HG03097 (cell line): ENCODE results near the gene EVA1A.
"Not testable (repeated sequence)": the region's sequence is repeated elsewhere in the genome, so short reads cannot be mapped to it uniquely, and the experiment has no call there.

ENCODE experiments used
- ATAC-seq: cut with Tn5 transposase; IDR thresholded peaks from one replicate; pipeline ENCODE4 v1.9.1; 2021; ENCODE audit not compliant: unreplicated experiment, low FRiP score

EVA1A gene

GRCh38 chr2:75493230-75493629, 67.5 kb downstream of the EVA1A start:
- no peak for ATAC-seq

- no peak for ATAC-seq
These were observed 69.5 kb downstream of the EVA1A start for GRCh38 chr2:75491129-75491753.

- no peak for ATAC-seq
These were observed 71.0 kb downstream of the EVA1A start for GRCh38 chr2:75489721-75490120.

- no peak for ATAC-seq
These were observed 72.6 kb downstream of the EVA1A start for GRCh38 chr2:75488157-75488556.

GRCh38 chr2:75486735-75487134, 74.0 kb downstream of the EVA1A start:
- ATAC-seq, result not testable (repeated sequence)

DNA sequence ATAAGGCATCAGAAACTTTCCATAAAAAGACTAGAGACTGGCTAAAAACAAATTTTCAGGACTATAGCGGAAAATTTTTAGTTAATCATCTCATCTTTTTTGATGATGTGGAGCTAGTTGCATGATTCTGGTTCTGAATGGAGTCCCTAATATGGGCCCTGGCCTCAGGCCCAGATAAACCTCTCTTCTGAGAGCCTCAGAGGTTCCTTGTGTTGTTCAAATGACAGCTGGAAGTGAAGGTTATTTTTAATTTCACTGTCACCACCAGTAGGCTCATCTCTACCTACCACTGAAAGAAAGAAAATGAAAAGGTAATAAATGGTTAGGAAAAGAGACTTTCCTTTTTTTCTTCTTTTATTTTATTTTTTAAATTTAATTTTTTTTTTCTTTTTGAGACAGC, 75.9 kb downstream of the EVA1A start:
- ATAC-seq, result no peak

- no peak for ATAC-seq
These were observed 76.9 kb downstream of the EVA1A start for GRCh38 chr2:75483878-75484277.

DNA sequence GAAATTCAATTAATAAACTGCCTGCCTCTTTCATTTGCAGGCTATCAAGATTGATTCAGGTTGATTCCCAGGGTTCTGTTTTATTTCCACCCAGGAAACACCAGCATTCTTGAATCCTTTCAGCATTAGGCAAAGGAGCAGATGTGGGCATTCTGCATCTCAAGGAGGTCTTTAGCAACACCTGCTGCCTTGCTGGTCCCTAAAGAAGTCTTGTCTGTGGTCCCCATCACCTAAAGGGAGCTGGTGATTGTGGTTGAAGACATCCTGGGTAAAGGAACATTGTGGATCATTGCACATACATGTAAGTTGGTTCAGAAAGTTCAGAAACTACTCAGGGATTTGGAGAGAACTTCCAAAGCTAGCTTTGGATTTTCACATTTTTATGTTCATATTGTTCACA, 78.3 kb downstream of the EVA1A start:
- ATAC-seq, result no peak

DNA sequence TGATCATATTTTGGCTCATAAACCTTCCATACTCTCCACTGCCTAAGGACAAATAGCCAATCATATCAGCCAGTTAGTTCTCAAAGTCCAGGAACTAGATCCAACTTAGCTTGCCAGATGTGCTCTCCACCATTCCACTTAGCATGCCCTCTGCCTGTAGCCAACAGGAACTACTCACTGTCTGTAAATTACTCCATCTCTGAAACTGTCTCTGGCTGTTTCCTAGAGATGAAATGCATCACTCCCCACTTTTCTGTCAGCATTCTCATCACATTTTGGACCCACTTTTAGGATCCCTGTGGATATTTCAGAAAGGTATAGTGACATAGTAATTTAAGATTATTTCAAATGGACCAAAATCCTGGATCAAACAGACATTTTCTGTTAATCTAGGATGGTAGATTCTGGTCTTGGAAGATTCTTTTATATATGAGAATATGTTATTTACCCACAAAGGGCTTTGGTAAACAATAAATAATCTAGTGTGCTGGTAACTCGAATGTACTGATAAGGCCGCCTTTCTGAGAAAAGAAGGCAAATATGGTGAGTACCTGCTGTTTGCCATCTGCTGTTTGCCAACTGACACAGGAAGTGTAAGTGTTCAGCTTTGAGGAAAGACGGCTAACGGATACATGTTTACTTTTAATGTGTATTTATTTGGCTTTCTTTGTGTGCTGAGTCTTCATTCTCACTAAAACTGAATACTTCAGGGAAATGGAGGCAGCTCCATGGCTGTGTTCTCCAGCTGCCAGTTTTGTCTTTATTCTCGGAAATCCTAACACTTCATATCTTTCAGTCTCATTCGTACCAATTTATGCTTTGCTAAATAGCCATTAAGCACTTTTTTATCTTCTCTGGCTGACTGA, 79.5 kb downstream of the EVA1A start:
- ATAC-seq, result no peak

DNA sequence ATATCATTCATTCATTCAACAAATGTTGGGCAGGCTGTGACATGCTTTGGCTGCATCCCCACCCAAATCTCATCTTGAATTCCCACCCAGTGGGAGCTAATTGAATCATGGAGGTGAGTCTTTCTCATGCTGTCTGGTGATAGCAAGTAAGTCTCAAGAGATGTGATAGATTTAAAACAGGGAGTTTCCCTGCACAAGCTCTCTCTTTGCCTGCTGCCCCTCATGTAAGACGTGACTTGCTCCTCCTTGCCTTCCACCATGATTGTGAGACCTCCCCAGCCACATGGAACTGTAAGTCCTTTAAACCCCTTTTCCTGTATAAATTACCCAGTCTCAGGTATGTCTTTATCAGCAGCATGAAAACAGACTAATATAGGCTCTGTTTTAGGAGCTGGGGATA, 83.0 kb downstream of the EVA1A start:
- not testable (repeated sequence) for ATAC-seq

- ATAC-seq, result no peak
These were observed 84.0 kb downstream of the EVA1A start for GRCh38 chr2:75476761-75477160.

DNA sequence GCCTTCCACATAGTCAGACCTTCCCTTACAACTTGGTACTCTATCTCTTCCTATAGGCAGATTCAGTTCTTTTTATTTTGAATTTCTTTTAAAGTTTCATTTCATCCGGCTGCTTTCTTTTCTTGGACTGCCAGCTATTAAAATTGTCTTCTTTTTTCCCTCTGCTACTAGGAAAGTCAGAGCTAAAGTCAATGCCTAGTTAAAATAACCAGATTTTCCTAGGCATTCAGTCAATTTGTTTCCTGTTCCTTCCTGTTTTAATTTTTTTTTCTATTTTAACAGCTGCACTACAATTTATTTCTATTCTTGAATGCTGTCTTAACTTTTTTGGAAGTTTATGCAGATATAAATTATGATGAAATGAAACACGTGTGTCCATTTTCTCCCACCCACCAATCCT, 84.8 kb downstream of the EVA1A start:
- no peak for ATAC-seq

GRCh38 chr2:75475049-75475448, 85.7 kb downstream of the EVA1A start:
- no peak for ATAC-seq

GRCh38 chr2:75474115-75474514, 86.6 kb downstream of the EVA1A start:
- ATAC-seq, result no peak

DNA sequence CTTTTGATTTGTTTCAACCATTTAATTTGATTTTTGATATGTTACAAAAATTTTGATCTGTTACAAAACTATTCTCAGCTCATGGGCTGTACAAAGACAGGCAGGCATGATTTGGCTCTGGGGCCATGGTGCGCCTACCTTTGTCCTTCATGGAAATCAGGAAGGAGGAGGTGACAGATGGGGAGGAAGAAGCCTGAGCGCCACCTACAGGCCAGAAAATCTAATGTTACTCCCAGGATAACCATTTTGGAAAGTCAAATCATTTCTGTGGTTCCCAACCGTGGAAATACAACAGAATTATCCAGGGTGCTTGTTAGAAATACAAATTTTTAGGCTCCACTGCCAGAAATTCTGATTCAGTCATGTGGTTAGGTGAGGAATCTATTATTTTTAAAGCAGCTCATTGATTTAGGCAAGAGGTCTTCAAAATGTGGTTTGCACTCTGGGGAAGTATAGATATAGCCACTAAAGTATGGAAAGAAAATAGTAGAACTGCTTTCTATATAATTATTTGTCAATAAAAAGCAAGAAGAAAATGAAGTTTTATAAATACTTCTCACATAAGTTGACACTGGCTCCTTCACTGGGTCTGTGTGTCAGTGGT, 93.9 kb downstream of the EVA1A start:
- no peak for ATAC-seq

DNA sequence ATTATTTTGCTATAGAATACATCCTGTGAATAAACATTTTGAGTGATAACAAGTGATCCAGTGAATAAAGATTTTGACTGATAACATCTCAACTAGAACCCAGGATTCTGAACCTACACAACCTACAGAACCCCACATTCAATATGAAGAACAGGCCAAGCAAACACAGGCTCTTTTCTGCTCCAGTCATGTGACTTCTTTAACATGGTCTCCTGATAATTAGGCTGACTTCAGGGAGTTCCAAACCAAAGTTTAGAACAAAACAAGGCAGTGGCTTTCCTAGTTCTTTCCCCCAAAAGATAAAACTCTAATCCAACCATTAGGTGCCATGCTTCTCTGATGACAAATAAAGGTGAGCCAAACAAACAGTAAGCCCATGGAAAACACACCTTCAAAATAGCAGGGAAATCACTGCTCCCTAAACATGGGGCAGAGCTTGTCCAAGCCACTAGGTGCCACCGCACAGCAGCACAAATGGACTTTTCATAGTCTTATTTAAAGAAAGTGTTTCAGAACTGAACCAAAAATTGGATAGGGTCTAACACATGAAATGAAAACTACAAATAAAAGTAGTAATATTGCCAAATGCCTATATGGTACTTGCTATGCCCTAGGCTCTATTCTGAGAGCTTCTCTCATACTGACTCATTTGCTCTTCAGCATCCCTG, 95.3 kb downstream of the EVA1A start:
- no peak for ATAC-seq

- no peak for ATAC-seq
These were observed 96.3 kb downstream of the EVA1A start for GRCh38 chr2:75464348-75464946.

GRCh38 chr2:75462721-75463120, 98.0 kb downstream of the EVA1A start:
- ATAC-seq, result no peak

- no peak for ATAC-seq
These were observed 98.5 kb downstream of the EVA1A start for GRCh38 chr2:75462206-75462605.

DNA sequence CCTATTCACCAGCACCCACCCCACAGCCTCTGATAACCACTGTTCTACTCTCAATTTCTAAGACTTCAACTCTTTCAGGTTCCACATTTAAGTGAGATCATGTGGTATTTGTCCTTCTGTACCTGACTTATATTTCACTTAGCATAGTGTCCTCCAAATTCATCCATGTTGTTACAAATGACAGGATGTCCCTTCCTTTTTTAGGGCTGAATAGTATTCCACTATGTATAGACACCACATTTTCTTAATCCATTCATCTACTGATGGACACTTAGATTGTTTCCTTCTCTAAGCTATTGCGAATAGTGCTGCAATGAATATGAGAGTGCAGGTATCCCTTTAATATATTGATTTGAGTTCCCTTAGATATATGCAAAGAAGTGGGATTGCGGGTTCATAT, 100.1 kb downstream of the EVA1A start:
- no peak for ATAC-seq
